SH-SY5Y (cell line): Measurements from ENCODE around the gene FGF6.

Experiments used
- GATA2 ChIP-seq: IDR thresholded peaks from 2 replicates; pipeline ENCODE4 v1.6.1; 2011; ENCODE audit warnings: mild to moderate bottlenecking, low read depth, low read length
- GATA3 ChIP-seq: IDR thresholded peaks from 2 replicates; pipeline ENCODE4 v1.6.1; 2011; ENCODE audit warnings: low read depth, mild to moderate bottlenecking, low read length, moderate library complexity

FGF6 gene

GRCh38 chr12:4417936-4418335 lies 27.7 kb downstream of the FGF6 start:
- TF ChIP-seq GATA3 (no peak), GATA2 (no peak)

GRCh38 chr12:4417455-4417854 lies 28.2 kb downstream of the FGF6 start:
- TF ChIP-seq GATA3 (no peak), GATA2 (no peak)

GRCh38 chr12:4416276-4416675 lies 29.3 kb downstream of the FGF6 start:
- TF ChIP-seq GATA2 (no peak), GATA3 (no peak)

- TF ChIP-seq GATA3 (no peak), GATA2 (no peak)
Observed at GRCh38 chr12:4412465-4412864, 33.1 kb downstream of the FGF6 start.

- no peak for TF ChIP-seq GATA3
- no peak for TF ChIP-seq GATA2
Observed at GRCh38 chr12:4412056-4412455, 33.6 kb downstream of the FGF6 start.

GRCh38 chr12:4407136-4407535 lies 38.5 kb downstream of the FGF6 start:
- TF ChIP-seq GATA3 = no peak
- no peak for TF ChIP-seq GATA2

- no peak for TF ChIP-seq GATA2
- no peak for TF ChIP-seq GATA3
Observed at GRCh38 chr12:4402996-4403395, 42.6 kb downstream of the FGF6 start.

GRCh38 chr12:4401117-4401516 lies 44.5 kb downstream of the FGF6 start:
- no peak for TF ChIP-seq GATA2
- TF ChIP-seq GATA3 = no peak

- TF ChIP-seq GATA3 (no peak), GATA2 (no peak)
Observed at GRCh38 chr12:4395818-4396217, 49.8 kb downstream of the FGF6 start.

- TF ChIP-seq GATA2 = no peak
- no peak for TF ChIP-seq GATA3
Observed at GRCh38 chr12:4393211-4393610, 52.4 kb downstream of the FGF6 start.

- TF ChIP-seq GATA2 (no peak), GATA3 (no peak)
Observed at GRCh38 chr12:4392223-4392742, 53.3 kb downstream of the FGF6 start.

- TF ChIP-seq GATA3 = no peak
- no peak for TF ChIP-seq GATA2
Observed at GRCh38 chr12:4388662-4389061, 57.0 kb downstream of the FGF6 start.

- TF ChIP-seq GATA3 = no peak
- no peak for TF ChIP-seq GATA2
Observed at GRCh38 chr12:4388032-4388431, 57.6 kb downstream of the FGF6 start.

- no peak for TF ChIP-seq GATA3
- no peak for TF ChIP-seq GATA2
Observed at GRCh38 chr12:4387607-4388006, 58.0 kb downstream of the FGF6 start.

GRCh38 chr12:4386801-4387200 lies 58.8 kb downstream of the FGF6 start:
- no peak for TF ChIP-seq GATA2
- no peak for TF ChIP-seq GATA3
